ENCODE results near the gene SVIL.
"Not testable (repeated sequence)": the region's sequence is repeated elsewhere in the genome, so short reads cannot be mapped to it uniquely, and the experiment has no call there.

Gene SVIL

GRCh38 chr10:29603223-29603896 is 31.4 kb downstream of the SVIL start:
- DNase-seq, result no peak

GRCh38 chr10:29600821-29601220 is 34.0 kb downstream of the SVIL start:
- DNase-seq, result no peak

GRCh38 chr10:29600067-29600466 is 34.7 kb downstream of the SVIL start:
- DNase-seq, result no peak

GRCh38 chr10:29598851-29599311 is 35.9 kb downstream of the SVIL start:
- no peak for DNase-seq

GRCh38 chr10:29596826-29597225 is 37.9 kb downstream of the SVIL start:
- DNase-seq, result no peak

- no peak for DNase-seq
Observed at GRCh38 chr10:29596356-29596755, 38.4 kb downstream of the SVIL start.

- DNase-seq, result no peak
Observed at GRCh38 chr10:29595636-29596225, 39.0 kb downstream of the SVIL start.

GRCh38 chr10:29595146-29595545 is 39.6 kb downstream of the SVIL start:
- no peak for DNase-seq

- DNase-seq, result no peak
Observed at GRCh38 chr10:29591651-29591968, 43.2 kb downstream of the SVIL start.

- no peak for DNase-seq
Observed at GRCh38 chr10:29590915-29591650, 43.7 kb downstream of the SVIL start.

GRCh38 chr10:29588629-29589421 is 45.9 kb downstream of the SVIL start:
- no peak for DNase-seq

GRCh38 chr10:29587750-29588628 is 46.8 kb downstream of the SVIL start:
- not testable (repeated sequence) for DNase-seq

- not testable (repeated sequence) for DNase-seq
Observed at GRCh38 chr10:29587102-29587749, 47.5 kb downstream of the SVIL start.

- no peak for DNase-seq
Observed at GRCh38 chr10:29586509-29586908, 48.3 kb downstream of the SVIL start.

- DNase-seq, result no peak
Observed at GRCh38 chr10:29585488-29585976, 49.2 kb downstream of the SVIL start.

- DNase-seq, result no peak
Observed at GRCh38 chr10:29584436-29584835, 50.3 kb downstream of the SVIL start.

GRCh38 chr10:29583674-29584073 is 51.1 kb downstream of the SVIL start:
- peak in 1 of 5 experiments; percentile 25 for DNase-seq

- DNase-seq, result not testable (repeated sequence)
Observed at GRCh38 chr10:29582769-29583168, 52.0 kb downstream of the SVIL start.

- DNase-seq, result no peak
Observed at GRCh38 chr10:29579455-29579970, 55.3 kb downstream of the SVIL start.

GRCh38 chr10:29578457-29578856 is 56.3 kb downstream of the SVIL start:
- DNase-seq, result no peak

GRCh38 chr10:29576681-29577080 is 58.1 kb downstream of the SVIL start:
- no peak for DNase-seq

Data from T-helper 2 cell (primary cell).